ENCODE results near the gene AGMAT. TPM values are rescaled to one million over a fixed set of nuclear protein-coding genes. Genes with fewer than 3 reads are reported as not detected.

AGMAT gene
- total and polyA plus RNA-seq, 2 of the 13 experiments (the other 11 are each of a cell fraction or from before 2014, with no cell fraction given), result 59.1 to 174 TPM

DNA sequence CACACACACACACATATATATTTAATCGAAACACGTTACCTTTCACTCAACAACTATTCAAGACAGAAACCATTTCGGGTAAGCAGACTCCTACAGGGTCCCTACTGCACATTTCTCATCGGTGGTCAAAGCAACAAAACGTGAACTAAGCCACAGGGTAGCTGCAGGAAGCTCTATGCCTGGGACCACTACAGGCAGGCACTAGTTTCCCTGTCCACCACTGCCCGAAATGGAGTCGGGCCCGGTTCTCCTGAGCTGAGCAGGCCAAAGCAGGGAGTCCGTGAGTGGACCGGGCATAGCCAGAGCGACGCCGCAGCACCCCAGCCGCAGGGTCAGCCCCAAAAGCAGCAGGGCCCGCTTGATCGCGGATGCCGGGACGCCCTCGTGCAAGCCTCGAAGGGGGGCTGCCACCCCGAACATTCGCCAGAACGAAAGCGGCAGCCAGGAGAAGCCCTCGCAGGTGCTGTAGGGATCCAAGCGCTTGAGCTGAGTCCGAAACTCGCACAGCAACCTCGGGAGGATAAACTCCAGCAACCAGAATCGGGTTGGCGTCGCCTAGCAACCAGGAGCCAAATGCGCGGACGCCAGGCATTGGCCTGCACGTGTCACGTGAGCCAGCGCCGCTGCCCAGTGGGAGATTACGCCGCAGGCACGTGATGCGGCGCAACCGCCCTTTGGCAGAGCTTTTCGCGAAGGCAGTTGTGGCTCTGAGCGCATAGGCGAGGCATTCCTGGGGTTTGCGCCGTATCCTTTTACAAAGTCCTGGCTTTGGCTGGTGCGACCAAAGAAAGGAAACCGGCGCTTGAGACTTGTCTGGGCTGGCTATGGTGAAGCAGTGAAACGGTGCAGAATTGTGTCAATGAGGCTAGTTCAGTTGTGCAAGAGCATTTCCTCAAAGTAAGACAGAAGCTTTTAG lies 18.5 kb upstream of the AGMAT start (continued):
- TF ChIP-seq, protein P1, sequence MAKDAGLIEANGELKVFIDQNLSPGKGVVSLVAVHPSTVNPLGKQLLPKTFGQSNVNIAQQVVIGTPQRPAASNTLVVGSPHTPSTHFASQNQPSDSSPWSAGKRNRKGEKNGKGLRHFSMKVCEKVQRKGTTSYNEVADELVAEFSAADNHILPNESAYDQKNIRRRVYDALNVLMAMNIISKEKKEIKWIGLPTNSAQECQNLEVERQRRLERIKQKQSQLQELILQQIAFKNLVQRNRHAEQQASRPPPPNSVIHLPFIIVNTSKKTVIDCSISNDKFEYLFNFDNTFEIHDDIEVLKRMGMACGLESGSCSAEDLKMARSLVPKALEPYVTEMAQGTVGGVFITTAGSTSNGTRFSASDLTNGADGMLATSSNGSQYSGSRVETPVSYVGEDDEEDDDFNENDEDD (CRISPR knock-in tag; IDR thresholded peaks at IDR 0.05; ENCODE audit: borderline replicate concordance), result peak; percentile 97
- TF ChIP-seq, protein P2, sequence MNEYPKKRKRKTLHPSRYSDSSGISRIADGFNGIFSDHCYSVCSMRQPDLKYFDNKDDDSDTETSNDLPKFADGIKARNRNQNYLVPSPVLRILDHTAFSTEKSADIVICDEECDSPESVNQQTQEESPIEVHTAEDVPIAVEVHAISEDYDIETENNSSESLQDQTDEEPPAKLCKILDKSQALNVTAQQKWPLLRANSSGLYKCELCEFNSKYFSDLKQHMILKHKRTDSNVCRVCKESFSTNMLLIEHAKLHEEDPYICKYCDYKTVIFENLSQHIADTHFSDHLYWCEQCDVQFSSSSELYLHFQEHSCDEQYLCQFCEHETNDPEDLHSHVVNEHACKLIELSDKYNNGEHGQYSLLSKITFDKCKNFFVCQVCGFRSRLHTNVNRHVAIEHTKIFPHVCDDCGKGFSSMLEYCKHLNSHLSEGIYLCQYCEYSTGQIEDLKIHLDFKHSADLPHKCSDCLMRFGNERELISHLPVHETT (CRISPR knock-in tag; conservative IDR thresholded peaks at IDR 0.05), result peak; percentile 82; the same call in 1 of the 2 replicates
- TF ChIP-seq RBM22 (optimal IDR thresholded peaks at IDR 0.05; ENCODE audit: low read length), result peak; percentile 60
- peak; percentile 73; the same call in 1 of the 2 replicates for TF ChIP-seq ZNF160 (CRISPR knock-in tag; IDR thresholded peaks at IDR 0.05)
- peak; percentile 58 for TF ChIP-seq HNRNPLL (IDR thresholded peaks at IDR 0.05; ENCODE audit: low read depth, low read length, poor library complexity, severe bottlenecking)
- TF ChIP-seq, protein P3, sequence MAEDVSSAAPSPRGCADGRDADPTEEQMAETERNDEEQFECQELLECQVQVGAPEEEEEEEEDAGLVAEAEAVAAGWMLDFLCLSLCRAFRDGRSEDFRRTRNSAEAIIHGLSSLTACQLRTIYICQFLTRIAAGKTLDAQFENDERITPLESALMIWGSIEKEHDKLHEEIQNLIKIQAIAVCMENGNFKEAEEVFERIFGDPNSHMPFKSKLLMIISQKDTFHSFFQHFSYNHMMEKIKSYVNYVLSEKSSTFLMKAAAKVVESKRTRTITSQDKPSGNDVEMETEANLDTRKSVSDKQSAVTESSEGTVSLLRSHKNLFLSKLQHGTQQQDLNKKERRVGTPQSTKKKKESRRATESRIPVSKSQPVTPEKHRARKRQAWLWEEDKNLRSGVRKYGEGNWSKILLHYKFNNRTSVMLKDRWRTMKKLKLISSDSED (CRISPR knock-in tag; IDR thresholded peaks at IDR 0.05), result no peak
- TF ChIP-seq KMT2B (CRISPR knock-in tag; IDR thresholded peaks at IDR 0.05), result peak; percentile 85
- TF ChIP-seq SMARCC2 (IDR thresholded peaks at IDR 0.05), result no peak
- TF ChIP-seq POLR2AphosphoS5 (IDR thresholded peaks at IDR 0.05; ENCODE audit: low read depth, low read length), result peak; percentile 87
- TF ChIP-seq ZNF329 (CRISPR knock-in tag; IDR thresholded peaks at IDR 0.05; ENCODE audit: low read depth), result no peak
- TF ChIP-seq ZNF878 (CRISPR knock-in tag; IDR thresholded peaks at IDR 0.05), result peak; percentile 90; the same call in 1 of the 2 replicates
- TF ChIP-seq PITX1 (CRISPR knock-in tag; IDR thresholded peaks at IDR 0.05), result peak; percentile 85
- TF ChIP-seq ZFP37 (CRISPR knock-in tag; IDR thresholded peaks at IDR 0.05; ENCODE audit: borderline replicate concordance), result peak; percentile 82
- TF ChIP-seq ZNF138 (CRISPR knock-in tag; IDR thresholded peaks at IDR 0.05; ENCODE audit: low read depth), result peak; percentile 88; the same call in 1 of the 2 replicates
- TF ChIP-seq, protein P4, sequence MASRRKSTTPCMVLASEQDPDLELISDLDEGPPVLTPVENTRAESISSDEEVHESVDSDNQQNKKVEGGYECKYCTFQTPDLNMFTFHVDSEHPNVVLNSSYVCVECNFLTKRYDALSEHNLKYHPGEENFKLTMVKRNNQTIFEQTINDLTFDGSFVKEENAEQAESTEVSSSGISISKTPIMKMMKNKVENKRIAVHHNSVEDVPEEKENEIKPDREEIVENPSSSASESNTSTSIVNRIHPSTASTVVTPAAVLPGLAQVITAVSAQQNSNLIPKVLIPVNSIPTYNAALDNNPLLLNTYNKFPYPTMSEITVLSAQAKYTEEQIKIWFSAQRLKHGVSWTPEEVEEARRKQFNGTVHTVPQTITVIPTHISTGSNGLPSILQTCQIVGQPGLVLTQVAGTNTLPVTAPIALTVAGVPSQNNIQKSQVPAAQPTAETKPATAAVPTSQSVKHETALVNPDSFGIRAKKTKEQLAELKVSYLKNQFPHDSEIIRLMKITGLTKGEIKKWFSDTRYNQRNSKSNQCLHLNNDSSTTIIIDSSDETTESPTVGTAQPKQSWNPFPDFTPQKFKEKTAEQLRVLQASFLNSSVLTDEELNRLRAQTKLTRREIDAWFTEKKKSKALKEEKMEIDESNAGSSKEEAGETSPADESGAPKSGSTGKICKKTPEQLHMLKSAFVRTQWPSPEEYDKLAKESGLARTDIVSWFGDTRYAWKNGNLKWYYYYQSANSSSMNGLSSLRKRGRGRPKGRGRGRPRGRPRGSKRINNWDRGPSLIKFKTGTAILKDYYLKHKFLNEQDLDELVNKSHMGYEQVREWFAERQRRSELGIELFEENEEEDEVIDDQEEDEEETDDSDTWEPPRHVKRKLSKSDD (CRISPR knock-in tag; IDR thresholded peaks at IDR 0.05; ENCODE audit: low read depth), result peak; percentile 59; the same call in 1 of the 2 replicates
- TF ChIP-seq KLF12 (CRISPR knock-in tag; IDR thresholded peaks at IDR 0.05; ENCODE audit: borderline replicate concordance), result no peak
- peak; percentile 34; the same call in 1 of the 2 replicates for TF ChIP-seq RXRB (CRISPR knock-in tag; IDR thresholded peaks at IDR 0.05; ENCODE audit: borderline replicate concordance)
- TF ChIP-seq, protein P5, sequence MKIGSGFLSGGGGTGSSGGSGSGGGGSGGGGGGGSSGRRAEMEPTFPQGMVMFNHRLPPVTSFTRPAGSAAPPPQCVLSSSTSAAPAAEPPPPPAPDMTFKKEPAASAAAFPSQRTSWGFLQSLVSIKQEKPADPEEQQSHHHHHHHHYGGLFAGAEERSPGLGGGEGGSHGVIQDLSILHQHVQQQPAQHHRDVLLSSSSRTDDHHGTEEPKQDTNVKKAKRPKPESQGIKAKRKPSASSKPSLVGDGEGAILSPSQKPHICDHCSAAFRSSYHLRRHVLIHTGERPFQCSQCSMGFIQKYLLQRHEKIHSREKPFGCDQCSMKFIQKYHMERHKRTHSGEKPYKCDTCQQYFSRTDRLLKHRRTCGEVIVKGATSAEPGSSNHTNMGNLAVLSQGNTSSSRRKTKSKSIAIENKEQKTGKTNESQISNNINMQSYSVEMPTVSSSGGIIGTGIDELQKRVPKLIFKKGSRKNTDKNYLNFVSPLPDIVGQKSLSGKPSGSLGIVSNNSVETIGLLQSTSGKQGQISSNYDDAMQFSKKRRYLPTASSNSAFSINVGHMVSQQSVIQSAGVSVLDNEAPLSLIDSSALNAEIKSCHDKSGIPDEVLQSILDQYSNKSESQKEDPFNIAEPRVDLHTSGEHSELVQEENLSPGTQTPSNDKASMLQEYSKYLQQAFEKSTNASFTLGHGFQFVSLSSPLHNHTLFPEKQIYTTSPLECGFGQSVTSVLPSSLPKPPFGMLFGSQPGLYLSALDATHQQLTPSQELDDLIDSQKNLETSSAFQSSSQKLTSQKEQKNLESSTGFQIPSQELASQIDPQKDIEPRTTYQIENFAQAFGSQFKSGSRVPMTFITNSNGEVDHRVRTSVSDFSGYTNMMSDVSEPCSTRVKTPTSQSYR (CRISPR knock-in tag; IDR thresholded peaks at IDR 0.05; ENCODE audit: borderline replicate concordance), result peak; percentile 29; the same call in 1 of the 2 replicates
- no peak for TF ChIP-seq SETDB1 (CRISPR knock-in tag; IDR thresholded peaks at IDR 0.05; ENCODE audit: borderline replicate concordance)
